GM19043 (cell line): ENCODE measurements around the gene LRIF1.
"Not testable (repeated sequence)": the region's sequence is repeated elsewhere in the genome, so short reads cannot be mapped to it uniquely, and the experiment has no call there.

Experiments
- ATAC-seq: cut with Tn5 transposase; IDR thresholded peaks from one replicate; pipeline ENCODE4 v1.9.1; 2021; ENCODE audit warnings: low read depth; ENCODE audit not compliant: unreplicated experiment

The LRIF1 gene

GRCh38 chr1:110952031-110952430, 11.7 kb downstream of the LRIF1 start:
- ATAC-seq, result no peak

GRCh38 chr1:110951161-110951560, 12.6 kb downstream of the LRIF1 start:
- no peak for ATAC-seq

GRCh38 chr1:110948038-110948810, 15.5 kb downstream of the LRIF1 start:
- no peak for ATAC-seq

GRCh38 chr1:110945626-110946025, 18.1 kb downstream of the LRIF1 start:
- no peak for ATAC-seq

GRCh38 chr1:110944806-110945205, 18.9 kb downstream of the LRIF1 start:
- ATAC-seq, result no peak

GRCh38 chr1:110936567-110936966, 27.2 kb downstream of the LRIF1 start:
- ATAC-seq, result no peak

- not testable (repeated sequence) for ATAC-seq
Observed at GRCh38 chr1:110931097-110931496, 32.6 kb downstream of the LRIF1 start.

GRCh38 chr1:110928904-110929303, 34.8 kb downstream of the LRIF1 start:
- no peak for ATAC-seq

- ATAC-seq, result no peak
Observed at GRCh38 chr1:110928191-110928590, 35.5 kb downstream of the LRIF1 start.

GRCh38 chr1:110927484-110928075, 36.1 kb downstream of the LRIF1 start:
- ATAC-seq, result no peak

- ATAC-seq, result no peak
Observed at GRCh38 chr1:110921953-110922352, 41.8 kb downstream of the LRIF1 start.

GRCh38 chr1:110918016-110918415, 45.7 kb downstream of the LRIF1 start:
- no peak for ATAC-seq

- ATAC-seq, result no peak
Observed at GRCh38 chr1:110916669-110917306, 46.9 kb downstream of the LRIF1 start.

GRCh38 chr1:110916274-110916668, 47.5 kb downstream of the LRIF1 start:
- no peak for ATAC-seq

- no peak for ATAC-seq
Observed at GRCh38 chr1:110915804-110916203, 47.9 kb downstream of the LRIF1 start.

GRCh38 chr1:110914676-110915075, 49.0 kb downstream of the LRIF1 start:
- ATAC-seq, result no peak

- ATAC-seq, result no peak
Observed at GRCh38 chr1:110912784-110913183, 50.9 kb downstream of the LRIF1 start.

GRCh38 chr1:110903853-110904500, 59.7 kb downstream of the LRIF1 start:
- ATAC-seq, result no peak

- no peak for ATAC-seq
Observed at GRCh38 chr1:110902820-110903463, 60.8 kb downstream of the LRIF1 start.

- no peak for ATAC-seq
Observed at GRCh38 chr1:110899458-110899843, 64.3 kb downstream of the LRIF1 start.
